ENCODE measurements around the gene TMEM234. TPM values are rescaled to one million over a fixed set of nuclear protein-coding genes. Genes with fewer than 3 reads are reported as not detected.

The TMEM234 gene
- total and polyA plus RNA-seq, 2 of the 13 experiments (the other 11 are each of a cell fraction or from before 2014, with no cell fraction given): 6.1 to 9.0 TPM

- TF ChIP-seq ZHX2 (IDR thresholded peaks at IDR 0.05; ENCODE audit: low read depth) (peak; percentile 80), ZHX2 (CRISPR knock-in tag; IDR thresholded peaks at IDR 0.05; ENCODE audit: borderline replicate concordance) (no peak), CHD4 (IDR thresholded peaks at IDR 0.05; ENCODE audit: borderline replicate concordance, low read length) (peak; percentile 94; the same call in 1 of the 2 replicates), PRDM10 (CRISPR knock-in tag; IDR thresholded peaks at IDR 0.05; ENCODE audit: low read depth) (peak; percentile 66; the same call in 1 of the 2 replicates), THAP11 (CRISPR knock-in tag; IDR thresholded peaks at IDR 0.05) (peak; percentile 75), CREB1 (IDR thresholded peaks at IDR 0.05) (peak; percentile 33; the same call in 1 of the 2 replicates), CREB1 (CRISPR knock-in tag; IDR thresholded peaks at IDR 0.05) (peak; percentile 80), ZBTB7A (CRISPR knock-in tag; IDR thresholded peaks at IDR 0.05) (no peak), KLF6 (CRISPR knock-in tag; IDR thresholded peaks at IDR 0.05) (0 out of 2 replicates have a peak, but pooled peaks have one; percentile 39), KDM4B (CRISPR knock-in tag; IDR thresholded peaks at IDR 0.05) (no peak), HDAC1 (CRISPR knock-in tag; IDR thresholded peaks at IDR 0.05) (peak; percentile 24; the same call in 1 of the 2 replicates), ZNF331 (CRISPR knock-in tag; IDR thresholded peaks at IDR 0.05) (0 out of 2 replicates have a peak, but pooled peaks have one; percentile 26), GATAD2A (CRISPR knock-in tag; IDR thresholded peaks at IDR 0.05) (peak; percentile 87), DNMT1 (CRISPR knock-in tag; IDR thresholded peaks at IDR 0.05) (no peak), ETV5 (CRISPR knock-in tag; IDR thresholded peaks at IDR 0.05; ENCODE audit: borderline replicate concordance) (peak; percentile 81; the same call in 1 of the 2 replicates), ZBTB38 (CRISPR knock-in tag; IDR thresholded peaks at IDR 0.05) (0 out of 2 replicates have a peak, but pooled peaks have one; percentile 23), MEF2D (CRISPR knock-in tag; IDR thresholded peaks at IDR 0.05) (0 out of 2 replicates have a peak, but pooled peaks have one; percentile 22), HOXA3 (CRISPR knock-in tag; IDR thresholded peaks at IDR 0.05) (peak; percentile 87), FOXP1 (IDR thresholded peaks at IDR 0.05) (0 out of 2 replicates have a peak, but pooled peaks have one; percentile 23), FOXP1 (CRISPR knock-in tag; IDR thresholded peaks at IDR 0.05) (peak; percentile 73), SSRP1 (CRISPR knock-in tag; IDR thresholded peaks at IDR 0.05) (0 out of 2 replicates have a peak, but pooled peaks have one; percentile 59), CREM (IDR thresholded peaks at IDR 0.05) (0 out of 2 replicates have a peak, but pooled peaks have one; percentile 19), CREM (CRISPR knock-in tag; IDR thresholded peaks at IDR 0.05) (no peak)
Observed at GRCh38 chr1:32255072-32256071, 33.2 kb upstream of the TMEM234 start (continued).
